HepG2 (cell line): ENCODE results near the gene CDK11B. TPM values are rescaled to one million over a fixed set of nuclear protein-coding genes. Genes with fewer than 3 reads are reported as not detected.
A peak's percentile ranks its signal among the peaks of the same experiment; 100 is the strongest.

Experiments used
- ATAC-seq: fragments of 200-7000 bp; cut with Tn5 transposase; 3 replicates; pipeline ENCODE4 v1.9.1; 2020; ENCODE audit warnings: mild to moderate bottlenecking, moderate library complexity
- BruUV-seq: library from RNA; stranded (reverse); fragments of 400-500 nt; replicated peaks from 2 replicates; lab custom pipeline; 2021; lab: Mats Ljungman, UMichigan
- CTCF ChIA-PET: fragments of 300-600 bp; formaldehyde crosslinking; extraction: SDS; loops from one replicate; lab custom pipeline; 2021; ENCODE audit warnings: low total read pairs, inconsistent platforms, low intra/inter-chr PET ratio; lab: Yijun Ruan, JAX
- POLR2A ChIA-PET: fragments of 350-600 bp; sonication (Branson Sonifier 250); formaldehyde crosslinking; loops from one replicate; lab custom pipeline; 2020; ENCODE audit warnings: antibody characterized with exemption, inconsistent platforms; lab: Yijun Ruan, JAX
- DNase-seq: peaks from one replicate; pipeline ENCODE4 v3.0.0-alpha.2; 2015; ENCODE audit warnings: low spot score
- FAIRE-seq: peaks from 3 replicates; lab custom pipeline; 2011; peaks lifted over from hg19 to GRCh38; lab: Jason Lieb, UNC
- H2AFZ ChIP-seq: one replicate; pipeline ENCODE4 v1.6.1; 2011; ENCODE audit warnings: low read length, inconsistent platforms
- H3K27ac ChIP-seq: fragments of 300-600 bp; 3 replicates; pipeline ENCODE4 v1.8.0; 2011; ENCODE audit warnings: mixed run types, mild to moderate bottlenecking, mixed read lengths, low read length, inconsistent platforms; ENCODE audit not compliant: insufficient read depth; ENCODE audit errors: extremely low read length
- H3K27me3 ChIP-seq, 2 experiments: fragments of 200-600 bp in 1 of 2; 2 replicates in 1 of 2; 3 replicates in 1 of 2; pipeline versions ENCODE4 v1.6.0 to v1.8.0; 2011; ENCODE audit warnings: low read length in 2 of 2, mild to moderate bottlenecking in 2 of 2, moderate library complexity in 2 of 2, inconsistent platforms in 1 of 2; ENCODE audit not compliant: insufficient read depth in 2 of 2, control insufficient read depth in 1 of 2
- H3K36me3 ChIP-seq, 2 experiments: fragments of 200-600 bp in 1 of 2; replicated peaks in 1 of 2; 2 replicates in 1 of 2; 3 replicates in 1 of 2; pipeline versions ENCODE4 v1.5.1 to v1.8.0; 2011; ENCODE audit warnings: low read length in 2 of 2, inconsistent platforms in 1 of 2; ENCODE audit not compliant: insufficient read depth in 2 of 2, control insufficient read depth in 1 of 2
- H3K4me1 ChIP-seq: 2 replicates; pipeline ENCODE4 v1.5.1; 2012; ENCODE audit warnings: low read length, inconsistent platforms; ENCODE audit not compliant: insufficient read depth
- H3K4me2 ChIP-seq: 2 replicates; pipeline ENCODE4 v1.6.0; 2011; ENCODE audit warnings: low read depth, low read length, inconsistent platforms
- H3K4me3 ChIP-seq, 3 experiments: fragments of 200-600 bp in 1 of 3; sonication (generic), shearing (Covaris generic) in 1 of 3; replicated peaks in 1 of 3; 2 replicates each; pipeline ENCODE4 v1.5.1; 2011 to 2016; ENCODE audit warnings: low read length in 3 of 3, inconsistent platforms in 2 of 3, low read depth in 2 of 3, mild to moderate bottlenecking in 2 of 3, control low read depth in 1 of 3, mixed read lengths in 1 of 3; ENCODE audit not compliant: insufficient read depth in 1 of 3
- H3K79me2 ChIP-seq: one replicate; pipeline ENCODE4 v1.6.1; 2011; ENCODE audit warnings: low read length, inconsistent platforms; ENCODE audit not compliant: insufficient read depth
- H3K9ac ChIP-seq: 2 replicates; pipeline ENCODE4 v1.6.0; 2011; ENCODE audit warnings: mild to moderate bottlenecking, low read depth, low read length, inconsistent platforms; ENCODE audit not compliant: insufficient read depth
- H3K9me3 ChIP-seq: 2 replicates; pipeline ENCODE4 v1.5.1; 2012; ENCODE audit warnings: mild to moderate bottlenecking, low read length
- H4K20me1 ChIP-seq: 2 replicates; pipeline ENCODE4 v1.6.0; 2011; ENCODE audit warnings: inconsistent platforms, mild to moderate bottlenecking, low read length, moderate library complexity; ENCODE audit not compliant: insufficient read depth
- ARNT2 ChIP-seq: sonication (generic); formaldehyde crosslinking; IDR thresholded peaks from 2 replicates; pipeline ENCODE4 v1.8.0; 2022; ENCODE audit warnings: mild to moderate bottlenecking, low read depth, missing genetic modification reagents, moderate library complexity
- CREM ChIP-seq, 2 experiments: sonication (generic) in 1 of 2; formaldehyde crosslinking in 1 of 2; IDR thresholded peaks; 2 replicates each; pipeline versions ENCODE4 v1.4.0 to v1.6.1; 2016 to 2020; ENCODE audit warnings: antibody characterized with exemption in 1 of 2, mild to moderate bottlenecking in 1 of 2, missing genetic modification reagents in 1 of 2
- FOXA1 ChIP-seq, 2 experiments: fragments of 450-650 bp in 1 of 2; sonication (generic) in 1 of 2; formaldehyde crosslinking in 1 of 2; IDR thresholded peaks; 2 replicates each; pipeline versions ENCODE4 v1.4.0 to v1.6.1; 2016 to 2020; ENCODE audit warnings: missing genetic modification reagents in 1 of 2
- GABPA ChIP-seq, 2 experiments: IDR thresholded peaks; 2 replicates each; pipeline ENCODE4 v1.6.1; 2011 to 2016; ENCODE audit warnings: low read depth in 2 of 2, low read length in 1 of 2, missing biosample characterization in 1 of 2, missing genetic modification characterization in 1 of 2
- GTF2F1 ChIP-seq: fragments of 150-350 bp; IDR thresholded peaks from 2 replicates; pipeline ENCODE4 v1.6.1; 2014; ENCODE audit warnings: low read length
- HNF4G ChIP-seq, 2 experiments: sonication (generic) in 1 of 2; formaldehyde crosslinking in 1 of 2; IDR thresholded peaks; 2 replicates each; pipeline versions ENCODE4 v1.4.0 to v1.6.1; 2011 to 2020; ENCODE audit warnings: borderline replicate concordance in 2 of 2, low read depth in 2 of 2, mild to moderate bottlenecking in 2 of 2, low read length in 1 of 2, missing genetic modification reagents in 1 of 2, moderate library complexity in 1 of 2
- KDM6A ChIP-seq: IDR thresholded peaks from 2 replicates; pipeline ENCODE4 v1.6.1; 2016; ENCODE audit warnings: low read depth
- NFYB ChIP-seq: sonication (generic); formaldehyde crosslinking; IDR thresholded peaks from 2 replicates; pipeline ENCODE4 v1.4.0; 2020; ENCODE audit warnings: missing genetic modification reagents
- NONO ChIP-seq, 2 experiments: fragments of 450-650 bp in 1 of 2; sonication (generic) in 1 of 2; formaldehyde crosslinking in 1 of 2; IDR thresholded peaks in 1 of 2; conservative IDR thresholded peaks in 1 of 2; 2 replicates each; pipeline versions ENCODE4 v1.6.1 to v1.8.0; 2017 to 2022; ENCODE audit warnings: mild to moderate bottlenecking in 1 of 2, missing genetic modification reagents in 1 of 2, moderate library complexity in 1 of 2
- RNF2 ChIP-seq: fragments of 450-650 bp; conservative IDR thresholded peaks from 2 replicates; pipeline ENCODE4 v1.6.1; 2016; ENCODE audit warnings: low read depth
- RXRA ChIP-seq: sonication (generic); formaldehyde crosslinking; IDR thresholded peaks from 2 replicates; pipeline ENCODE4 v1.5.1; 2020; ENCODE audit warnings: missing genetic modification reagents
- SAP130 ChIP-seq: IDR thresholded peaks from 2 replicates; pipeline ENCODE4 v1.6.1; 2016; ENCODE audit warnings: low read depth
- ZBTB21 ChIP-seq: sonication (generic); formaldehyde crosslinking; IDR thresholded peaks from 2 replicates; pipeline ENCODE4 v1.4.0; 2020; ENCODE audit warnings: missing genetic modification reagents
- ZNF160 ChIP-seq: sonication (generic); formaldehyde crosslinking; IDR thresholded peaks from 2 replicates; pipeline ENCODE4 v1.8.0; 2022; ENCODE audit warnings: mild to moderate bottlenecking, inconsistent platforms, missing genetic modification reagents
- ZNF329 ChIP-seq: sonication (generic); formaldehyde crosslinking; IDR thresholded peaks from 2 replicates; pipeline ENCODE4 v1.9.0; 2021; ENCODE audit warnings: low read depth, mild to moderate bottlenecking, missing genetic modification reagents
- ZNF839 ChIP-seq: sonication (generic); formaldehyde crosslinking; IDR thresholded peaks from 2 replicates; pipeline ENCODE4 v1.4.0; 2020; ENCODE audit warnings: missing genetic modification reagents, mild to moderate bottlenecking, borderline replicate concordance
- WGBS: methylation state at CpG from one replicate; pipeline ENCODE4 v1.1.6; 2017; ENCODE audit warnings: low lambda C conversion rate; 5-methylcytosine and 5-hydroxymethylcytosine counted together
- in situ Hi-C: cut with HindIII; loops from 2 replicates; pipeline ENCODE4 v1.10.0; 2017; ENCODE audit warnings: low pct_unique_long_range_greater_than_20kb; ENCODE audit not compliant: extremely low pct_ligation_motif_present
- intact Hi-C: fragments of 100-400 bp; cut with micrococcal nuclease; formaldehyde crosslinking; loops from one replicate; pipeline ENCODE4 v1.10.0; 2022; ENCODE audit not compliant: unreplicated experiment
- polyA plus RNA-seq, 8 experiments: library from polyadenylated mRNA; depleted of rRNA in 3 of 8; stranded (reverse) in 7 of 8; unstranded in 1 of 8; fragments of >200 nt; fragmentation: Illumina TruSeq in 4 of 8; extraction: Trizol in 4 of 8; gene quantifications; 2 replicates each; pipeline versions ENCODE4 v1.2.1 to v1.2.3, GENCODE V29; 2011 to 2016; ENCODE audit warnings: low read depth in 4 of 8, missing spikeins in 1 of 8, mixed read lengths in 1 of 8; ENCODE audit not compliant: insufficient read depth in 1 of 8
- total RNA-seq, 5 experiments: library from RNA; depleted of rRNA; stranded (reverse); fragments of >200 nt; fragmentation: Illumina TruSeq; extraction: Trizol; gene quantifications; 2 replicates each; pipeline ENCODE4 v1.2.3, GENCODE V29; 2016; ENCODE audit warnings: low read depth in 1 of 5
- TF ChIP-seq, protein P1 (sequence below): IDR thresholded peaks from 2 replicates; pipeline ENCODE4 v1.6.1; 2016; ENCODE audit warnings: mild to moderate bottlenecking
- TF ChIP-seq, protein P2 (sequence below): sonication (generic); formaldehyde crosslinking; IDR thresholded peaks from 2 replicates; pipeline ENCODE4 v1.5.0; 2020; ENCODE audit warnings: mild to moderate bottlenecking, missing genetic modification reagents

CDK11B gene
- total and polyA plus RNA-seq, 2 of the 13 experiments (the other 11 are each of a cell fraction or from before 2014, with no cell fraction given) = 3.6 to 15.1 TPM

DNA sequence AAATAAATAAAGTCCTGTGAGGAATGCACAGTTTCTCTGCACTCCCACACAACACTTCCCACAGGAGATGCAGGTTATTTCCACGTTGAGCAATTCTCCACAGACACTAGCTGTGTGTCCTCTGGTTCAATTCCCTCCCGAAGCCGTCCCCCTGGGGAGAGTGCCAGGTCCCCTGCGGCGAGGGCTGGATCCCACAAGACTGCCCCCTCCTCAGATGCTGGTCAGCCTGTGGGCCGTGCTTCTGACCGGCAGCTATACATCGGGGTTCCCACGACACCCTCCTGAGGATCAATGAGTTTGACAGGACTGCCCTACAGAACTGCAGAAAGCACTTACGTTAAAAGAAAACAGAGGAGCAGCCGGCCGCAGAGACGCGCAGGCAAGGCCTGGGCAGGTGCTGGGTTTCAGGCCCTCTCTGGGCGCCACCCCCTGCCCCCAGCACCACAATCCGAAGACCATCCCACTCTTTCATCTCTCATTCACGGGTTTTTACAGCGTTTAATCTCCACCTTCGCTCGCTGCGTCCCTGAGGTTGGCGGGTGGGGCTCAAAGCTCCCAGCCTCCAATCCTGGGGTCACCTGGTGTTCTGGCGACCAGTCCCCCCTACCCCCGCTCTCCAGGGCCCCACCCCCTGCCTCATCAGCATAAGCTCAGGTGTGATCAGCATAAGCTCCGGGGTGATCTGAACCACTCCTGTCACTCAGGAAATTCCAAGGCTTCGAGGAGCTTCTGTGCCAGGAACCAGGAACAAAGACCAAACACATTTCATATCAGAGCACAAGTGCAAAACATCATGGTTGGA, 24.5 kb upstream of the CDK11B start (continued):
- no peak for TF ChIP-seq ARNT2 (CRISPR knock-in tag)
- TF ChIP-seq ZNF839 (CRISPR knock-in tag) = no peak
- no peak for TF ChIP-seq NFYB (CRISPR knock-in tag)

DNA sequence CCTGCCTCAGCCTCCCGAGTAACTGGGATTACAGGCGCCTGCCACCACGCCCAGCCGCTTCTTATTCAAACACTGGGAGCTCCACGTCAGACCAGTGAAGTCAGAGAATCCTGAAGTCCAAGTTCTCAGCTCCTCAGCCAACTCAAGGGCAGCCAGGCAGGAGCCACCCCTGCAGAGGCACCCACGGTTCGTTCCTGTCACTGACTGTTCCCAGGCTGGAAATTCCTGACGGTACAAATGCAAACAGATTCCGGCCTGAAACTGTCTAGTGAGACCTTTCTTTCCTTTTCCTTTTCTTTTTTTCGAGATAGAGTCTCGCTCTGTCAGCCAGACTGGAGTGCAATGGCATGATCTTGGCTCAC, 22.1 kb upstream of the CDK11B start:
- Histone ChIP-seq H3K79me2 (peaks cover 13% of the 10 kb centered on the region), H3K4me1 (peaks cover 59% of the 10 kb centered on the region), H3K27ac (peak overlapping the region; percentile 53), H3K36me3 (no peaks in the 10 kb centered on the region; a peak in 1 of 5 replicates), H3K4me2 (peak overlapping the region; percentile 31), H3K27me3 (no peaks in the 10 kb centered on the region), H3K9ac (0 out of 2 replicates have a peak overlapping the region, but pooled peaks have one; percentile 18), H4K20me1 (no peaks in the 10 kb centered on the region; the same call in 1 of the 2 replicates), H3K4me3 (no peak overlapping the region; a peak in 1 of 6 replicates), H3K9me3 (no peaks in the 10 kb centered on the region), H2AFZ (no peak overlapping the region)
- in situ Hi-C loops = no loop called here
- intact Hi-C loops = no loop called here
- ATAC-seq (peak; percentile 53), FAIRE-seq (peak; percentile 82), DNase-seq (peak; percentile 84)
- BruUV-seq = no TSS peak
- ChIA-PET POLR2A (no interaction called here), CTCF (no interaction called here)
- WGBS = 12% methylated on average over 11 of the region's 11 CpGs
- TF ChIP-seq ZNF329 (CRISPR knock-in tag) (no peak), KDM6A (CRISPR knock-in tag) (no peak), ARNT2 (CRISPR knock-in tag) (no peak), SAP130 (peak; percentile 26), ZBTB21 (CRISPR knock-in tag) (peak; percentile 80), ZNF160 (CRISPR knock-in tag) (peak; percentile 74; the same call in 1 of the 2 replicates), FOXA1 (IDR thresholded peaks at IDR 0.05) (no peak), FOXA1 (CRISPR knock-in tag; IDR thresholded peaks at IDR 0.05) (0 out of 2 replicates have a peak, but pooled peaks have one; percentile 14), NONO (IDR thresholded peaks at IDR 0.05) (no peak), NONO (CRISPR knock-in tag; conservative IDR thresholded peaks at IDR 0.05) (no peak), GABPA (IDR thresholded peaks at IDR 0.05; ENCODE audit: low read depth, low read length) (no peak), GABPA (CRISPR knock-in tag; IDR thresholded peaks at IDR 0.05; ENCODE audit: low read depth) (0 out of 2 replicates have a peak, but pooled peaks have one; percentile 28), HNF4G (IDR thresholded peaks at IDR 0.05; ENCODE audit: borderline replicate concordance, low read depth, low read length) (no peak), HNF4G (CRISPR knock-in tag; IDR thresholded peaks at IDR 0.05; ENCODE audit: borderline replicate concordance, low read depth) (no peak), RXRA (CRISPR knock-in tag) (0 out of 2 replicates have a peak, but pooled peaks have one; percentile 7), CREM (IDR thresholded peaks at IDR 0.05) (peak; percentile 22; the same call in 1 of the 2 replicates), CREM (CRISPR knock-in tag; IDR thresholded peaks at IDR 0.05) (no peak), GTF2F1 (no peak), RNF2 (no peak)
- TF ChIP-seq, protein P1, sequence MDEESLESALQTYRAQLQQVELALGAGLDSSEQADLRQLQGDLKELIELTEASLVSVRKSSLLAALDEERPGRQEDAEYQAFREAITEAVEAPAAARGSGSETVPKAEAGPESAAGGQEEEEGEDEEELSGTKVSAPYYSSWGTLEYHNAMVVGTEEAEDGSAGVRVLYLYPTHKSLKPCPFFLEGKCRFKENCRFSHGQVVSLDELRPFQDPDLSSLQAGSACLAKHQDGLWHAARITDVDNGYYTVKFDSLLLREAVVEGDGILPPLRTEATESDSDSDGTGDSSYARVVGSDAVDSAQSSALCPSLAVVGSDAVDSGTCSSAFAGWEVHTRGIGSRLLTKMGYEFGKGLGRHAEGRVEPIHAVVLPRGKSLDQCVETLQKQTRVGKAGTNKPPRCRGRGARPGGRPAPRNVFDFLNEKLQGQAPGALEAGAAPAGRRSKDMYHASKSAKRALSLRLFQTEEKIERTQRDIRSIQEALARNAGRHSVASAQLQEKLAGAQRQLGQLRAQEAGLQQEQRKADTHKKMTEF = 0 out of 2 replicates have a peak, but pooled peaks have one; percentile 25
- TF ChIP-seq, protein P2, sequence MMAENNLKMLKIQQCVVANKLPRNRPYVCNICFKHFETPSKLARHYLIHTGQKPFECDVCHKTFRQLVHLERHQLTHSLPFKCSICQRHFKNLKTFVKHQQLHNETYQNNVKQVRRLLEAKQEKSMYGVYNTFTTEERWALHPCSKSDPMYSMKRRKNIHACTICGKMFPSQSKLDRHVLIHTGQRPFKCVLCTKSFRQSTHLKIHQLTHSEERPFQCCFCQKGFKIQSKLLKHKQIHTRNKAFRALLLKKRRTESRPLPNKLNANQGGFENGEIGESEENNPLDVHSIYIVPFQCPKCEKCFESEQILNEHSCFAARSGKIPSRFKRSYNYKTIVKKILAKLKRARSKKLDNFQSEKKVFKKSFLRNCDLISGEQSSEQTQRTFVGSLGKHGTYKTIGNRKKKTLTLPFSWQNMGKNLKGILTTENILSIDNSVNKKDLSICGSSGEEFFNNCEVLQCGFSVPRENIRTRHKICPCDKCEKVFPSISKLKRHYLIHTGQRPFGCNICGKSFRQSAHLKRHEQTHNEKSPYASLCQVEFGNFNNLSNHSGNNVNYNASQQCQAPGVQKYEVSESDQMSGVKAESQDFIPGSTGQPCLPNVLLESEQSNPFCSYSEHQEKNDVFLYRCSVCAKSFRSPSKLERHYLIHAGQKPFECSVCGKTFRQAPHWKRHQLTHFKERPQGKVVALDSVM (CRISPR knock-in tag) = peak; percentile 48
